ENCODE measurements around the gene CYRIA.
A peak's percentile ranks its signal among the peaks of the same experiment; 100 is the strongest.

Gene CYRIA

DNA sequence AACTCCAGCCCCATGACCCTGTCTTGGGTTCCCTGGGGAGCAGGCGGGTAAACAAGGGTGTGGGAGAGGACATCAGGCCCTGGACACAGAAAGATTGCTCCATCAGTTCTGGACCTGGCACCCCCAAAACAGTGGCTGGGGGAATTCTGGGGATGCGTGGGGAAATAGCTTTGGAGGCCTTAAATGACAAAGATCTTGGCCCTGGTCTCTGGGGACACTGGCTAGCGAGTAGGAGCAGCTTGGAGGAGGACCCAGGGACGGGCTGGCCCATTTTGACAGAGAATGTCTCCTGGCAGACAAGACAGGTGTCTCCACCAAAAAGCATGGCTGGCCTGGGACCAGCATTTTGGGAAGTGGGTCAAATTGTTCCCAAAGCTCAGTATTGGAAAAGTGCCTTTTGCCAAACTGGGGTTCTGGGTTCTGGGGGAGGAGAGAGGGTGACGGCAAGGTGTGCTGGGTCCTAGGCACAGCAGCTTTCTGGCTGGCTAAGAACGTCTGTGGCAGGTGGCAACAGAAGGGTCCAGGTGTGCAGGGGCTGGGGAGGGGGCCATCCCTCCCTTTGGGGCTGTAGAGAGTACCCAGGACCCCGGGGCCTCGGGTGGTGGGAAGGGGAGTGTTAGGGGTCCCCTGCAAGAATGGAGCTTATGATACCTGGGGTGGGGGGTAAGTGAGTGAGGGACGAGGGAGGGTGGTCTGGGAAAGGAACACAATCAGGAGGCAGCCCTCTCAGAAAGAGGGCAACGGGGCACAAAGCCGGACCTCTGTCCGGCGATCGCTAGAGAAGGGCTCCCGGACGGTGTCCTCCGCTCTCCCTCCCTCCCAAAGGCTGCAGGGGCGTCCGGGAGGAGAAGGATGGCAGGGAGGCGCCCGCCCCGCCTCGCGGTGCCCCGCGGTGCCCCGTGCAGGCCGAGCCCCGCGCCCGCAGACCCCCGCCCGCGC lies 556 bp downstream of the CYRIA start:
- no peak for DNase-seq

DNA sequence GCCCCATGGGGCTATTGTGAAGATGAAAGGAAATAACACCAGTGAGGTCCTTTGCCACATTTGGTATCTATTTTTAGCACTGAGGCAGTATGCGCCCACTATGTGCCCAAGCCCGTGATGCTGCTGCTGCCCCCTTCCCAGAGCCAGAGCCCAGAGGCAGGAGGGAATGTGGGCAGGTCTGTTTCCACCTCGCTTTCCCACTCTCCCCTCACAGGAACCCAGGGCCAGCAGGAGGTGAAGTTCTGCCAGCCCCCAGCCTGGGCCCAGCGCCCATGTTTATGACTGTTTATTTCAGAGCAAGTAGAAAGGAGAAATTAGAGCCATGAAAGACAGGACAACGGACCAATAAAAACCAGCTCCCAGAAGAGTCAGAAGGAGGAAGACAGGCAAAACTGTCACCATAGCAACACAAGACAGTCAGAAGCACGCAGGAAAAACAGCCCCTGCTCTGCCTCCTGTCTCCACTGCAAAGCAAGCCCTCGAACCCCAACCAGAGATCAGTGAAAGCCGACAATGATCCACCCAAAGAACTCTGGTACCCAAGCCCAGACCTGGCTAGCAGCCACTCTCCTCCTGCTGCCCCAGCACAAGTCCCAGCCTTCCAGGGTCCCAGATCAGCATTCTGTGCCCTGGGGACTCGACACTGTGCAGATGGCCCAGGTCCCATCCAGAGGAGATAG lies 1.4 kb downstream of the CYRIA start:
- peak; percentile 70 for DNase-seq

DNA sequence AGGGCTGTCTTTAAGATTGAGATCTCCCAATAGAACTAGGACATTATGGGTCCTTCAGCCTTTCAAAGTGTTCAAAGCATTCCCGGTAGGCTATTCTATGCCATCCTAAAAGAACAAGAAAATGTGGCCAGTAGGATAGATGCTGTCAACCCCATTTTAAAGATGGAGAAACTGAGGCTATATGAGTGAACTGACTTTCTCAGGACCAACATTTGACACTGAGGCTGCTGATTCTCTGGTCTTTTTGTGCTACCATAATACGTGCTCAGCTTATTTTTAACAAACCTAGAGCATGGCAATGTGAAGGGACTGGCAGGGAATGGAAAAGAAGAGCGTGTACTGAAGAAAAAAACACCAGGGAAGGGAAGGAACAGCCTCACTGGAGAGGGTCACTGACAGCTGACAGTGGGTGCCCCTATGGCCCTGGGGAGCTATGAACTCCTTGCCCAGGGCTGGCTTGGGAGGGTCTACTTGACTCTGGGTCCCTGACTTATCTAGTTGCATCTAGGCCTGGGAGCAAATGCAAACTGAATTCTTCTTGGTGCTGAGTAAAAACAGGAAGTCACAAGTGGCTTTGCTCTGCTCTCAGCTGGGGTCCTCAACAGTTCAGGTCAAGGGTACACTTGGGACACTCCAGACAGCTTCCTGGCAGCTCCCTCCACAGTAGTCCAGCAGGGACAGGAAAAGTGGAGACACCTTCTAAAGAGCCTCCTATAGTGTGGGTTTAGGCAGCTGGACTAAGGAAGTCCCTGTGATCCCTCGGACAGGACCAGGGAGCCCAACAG lies 2.3 kb downstream of the CYRIA start:
- DNase-seq = no peak

DNA sequence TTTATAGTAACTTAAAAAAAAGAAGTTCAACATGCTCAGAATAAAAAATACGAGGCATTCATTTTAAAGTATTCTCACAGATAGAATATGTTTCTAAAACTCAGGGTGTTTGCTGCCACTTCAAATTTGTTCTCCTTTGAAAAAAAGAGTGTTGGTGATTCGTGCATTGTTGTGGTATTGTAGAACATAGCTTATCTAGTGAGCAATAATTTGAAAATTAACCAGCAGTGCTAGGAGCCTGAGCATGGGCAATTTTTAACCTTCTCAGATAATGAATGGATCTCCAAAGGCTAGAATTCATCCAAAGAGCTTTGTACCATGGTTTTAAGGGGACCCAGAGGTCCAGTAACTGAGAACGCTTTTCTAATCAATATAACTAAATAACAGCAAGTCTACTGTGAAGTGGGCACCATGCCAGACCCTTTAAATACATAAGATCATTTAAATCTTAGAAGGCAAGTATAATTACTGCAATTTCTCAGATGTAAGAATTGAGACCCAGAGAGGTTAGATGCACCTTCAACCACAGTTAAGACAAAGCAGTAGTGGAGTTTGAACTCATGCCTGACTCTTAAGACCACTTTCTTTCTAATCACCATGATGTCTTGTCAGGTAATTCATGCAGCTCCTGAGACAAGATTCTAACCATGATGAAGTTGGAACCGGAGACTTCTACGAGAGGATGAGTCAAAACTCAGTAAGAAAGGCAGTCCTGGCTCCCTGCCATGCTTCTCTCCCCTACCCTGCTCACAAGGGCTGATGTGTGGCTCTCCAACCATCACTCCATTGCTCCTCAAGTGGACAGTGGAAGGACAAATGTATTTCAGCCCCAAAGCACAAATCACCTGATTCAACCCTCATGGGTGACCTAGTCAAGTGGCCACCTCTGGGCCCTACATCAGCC lies 3.4 kb downstream of the CYRIA start:
- DNase-seq = no peak

DNA sequence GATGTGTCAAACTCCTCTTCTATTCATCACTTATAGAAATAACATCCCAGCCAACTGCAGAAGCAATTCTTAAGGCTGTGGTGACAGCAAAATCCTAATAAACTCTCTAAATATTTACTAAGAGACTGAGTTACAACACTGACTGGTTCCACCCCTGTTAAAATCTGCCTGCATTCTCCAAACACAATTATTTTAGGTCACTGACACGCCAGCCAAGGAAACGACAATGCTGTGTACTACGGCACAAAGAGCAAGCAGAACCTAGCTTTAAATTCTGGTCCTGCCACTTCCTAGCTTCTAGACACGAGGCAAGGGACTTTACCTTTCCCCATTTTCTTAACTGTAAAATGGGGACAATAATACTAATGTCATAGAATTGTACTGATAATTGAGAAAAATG lies 4.1 kb downstream of the CYRIA start:
- no peak for DNase-seq

DNA sequence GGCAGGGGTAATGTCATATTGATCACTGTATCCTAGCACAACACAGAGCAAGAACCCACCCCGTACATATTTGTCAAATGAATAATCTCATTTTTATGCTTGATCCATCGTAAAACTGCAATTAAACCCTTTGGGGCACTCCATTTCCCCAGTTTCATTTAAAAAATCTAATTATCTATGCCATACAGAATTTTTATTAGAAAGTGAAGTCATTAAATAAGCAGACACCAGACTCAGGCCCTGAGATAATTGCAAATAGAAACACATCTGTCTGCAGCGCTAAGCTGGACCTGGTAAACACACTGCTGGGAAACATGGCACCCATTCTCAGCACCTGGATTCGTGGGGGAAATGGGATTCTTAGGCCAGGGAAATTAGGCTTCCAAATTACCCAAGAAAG lies 5.1 kb downstream of the CYRIA start:
- no peak for DNase-seq

DNA sequence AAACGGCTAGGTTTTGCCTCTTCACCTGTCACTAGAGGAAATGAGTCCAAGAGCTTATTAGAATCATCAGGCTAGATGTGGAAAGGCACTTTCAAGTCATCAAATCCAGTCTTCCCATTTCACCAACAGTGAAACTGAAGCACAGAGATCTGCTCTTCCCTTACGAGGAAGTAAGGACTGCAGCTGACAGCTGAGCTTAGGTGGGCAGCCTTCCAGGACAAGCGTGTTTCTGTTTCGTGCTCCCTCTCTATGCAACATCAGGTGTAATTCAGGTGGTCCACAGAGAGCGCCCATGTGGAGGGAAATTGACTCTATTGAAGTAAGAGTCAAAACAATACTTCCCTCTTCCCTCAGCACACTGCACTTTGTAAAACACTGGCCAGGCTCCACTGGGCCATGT lies 5.5 kb downstream of the CYRIA start:
- DNase-seq = no peak

DNA sequence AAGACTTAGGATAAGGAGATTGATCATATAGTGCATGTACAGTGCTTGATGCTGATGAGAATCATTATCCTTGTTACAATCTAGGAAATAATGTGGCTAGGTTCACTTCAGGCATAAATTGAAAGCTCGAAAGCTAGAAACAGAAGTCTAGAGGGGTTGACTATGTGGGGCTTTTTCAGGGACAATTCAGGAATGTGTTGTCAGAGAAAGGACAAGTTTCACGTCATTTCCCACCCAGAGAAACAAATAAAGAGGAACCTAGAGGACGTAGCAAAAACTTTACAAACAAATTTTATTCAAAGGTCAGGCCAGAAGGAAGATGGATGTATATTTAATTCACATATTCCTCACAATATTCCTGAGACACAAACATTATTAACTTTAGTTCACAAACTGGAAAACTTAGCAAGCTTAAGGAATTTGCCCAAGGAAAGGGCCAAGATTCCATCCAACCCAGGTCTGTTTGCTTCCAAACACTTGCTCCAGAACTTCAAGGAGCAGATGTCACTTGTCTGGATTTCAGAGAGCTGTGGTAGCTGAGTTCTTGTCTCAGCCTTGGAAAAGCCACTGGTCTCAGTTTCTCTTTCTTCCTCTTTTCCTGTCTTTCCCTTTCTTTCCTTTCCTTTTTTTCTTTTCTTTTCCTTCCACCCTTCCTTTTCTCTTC lies 7.4 kb downstream of the CYRIA start:
- DNase-seq = no peak

DNA sequence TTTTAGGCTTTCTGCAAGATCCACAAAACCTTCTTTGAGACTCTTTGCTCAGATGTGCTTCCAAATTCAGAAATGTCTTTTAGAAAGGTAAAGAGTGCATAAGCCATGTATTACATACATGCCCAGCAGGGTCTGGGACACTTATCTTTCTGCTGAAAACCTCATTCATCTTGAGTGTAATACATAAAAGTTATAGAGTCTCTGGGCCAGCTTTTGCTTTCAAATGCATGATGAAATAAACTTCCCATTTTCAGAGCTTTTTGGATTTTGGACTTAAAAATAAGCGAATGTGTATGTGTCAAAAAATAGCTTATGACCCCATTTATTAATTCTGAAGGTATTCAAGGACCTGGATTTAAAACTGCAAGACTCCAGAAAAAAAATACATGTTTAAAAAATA lies 8.0 kb downstream of the CYRIA start:
- no peak for DNase-seq

DNA sequence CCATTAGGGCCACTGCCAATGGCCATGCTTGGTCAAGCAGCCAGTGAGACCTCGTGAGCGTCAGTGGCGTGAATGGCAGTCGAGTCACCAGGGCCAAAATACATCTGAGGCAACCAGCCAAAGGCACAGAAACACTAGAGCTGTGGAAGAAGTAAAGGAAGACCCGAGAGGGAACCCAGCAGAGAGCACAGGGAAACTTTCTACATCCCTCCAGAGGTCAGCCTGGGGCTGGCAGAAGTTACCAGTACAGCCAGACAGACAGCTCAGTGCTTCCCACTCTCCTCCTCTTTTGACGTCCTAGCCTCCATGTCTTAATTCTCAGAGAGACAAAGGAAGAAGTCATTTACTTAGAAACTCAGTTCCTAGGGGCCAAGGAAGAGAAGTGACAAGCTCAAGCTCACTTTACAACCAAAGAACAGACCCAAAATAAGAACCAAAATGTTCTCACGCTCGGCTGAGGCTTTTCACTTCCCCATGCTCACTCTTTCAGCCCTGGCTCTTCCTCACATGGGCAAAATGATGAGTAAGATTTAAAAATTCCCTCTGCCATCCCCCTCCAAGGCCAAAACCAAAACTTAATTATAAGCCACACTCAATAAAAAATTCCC lies 8.7 kb downstream of the CYRIA start:
- no peak for DNase-seq

DNA sequence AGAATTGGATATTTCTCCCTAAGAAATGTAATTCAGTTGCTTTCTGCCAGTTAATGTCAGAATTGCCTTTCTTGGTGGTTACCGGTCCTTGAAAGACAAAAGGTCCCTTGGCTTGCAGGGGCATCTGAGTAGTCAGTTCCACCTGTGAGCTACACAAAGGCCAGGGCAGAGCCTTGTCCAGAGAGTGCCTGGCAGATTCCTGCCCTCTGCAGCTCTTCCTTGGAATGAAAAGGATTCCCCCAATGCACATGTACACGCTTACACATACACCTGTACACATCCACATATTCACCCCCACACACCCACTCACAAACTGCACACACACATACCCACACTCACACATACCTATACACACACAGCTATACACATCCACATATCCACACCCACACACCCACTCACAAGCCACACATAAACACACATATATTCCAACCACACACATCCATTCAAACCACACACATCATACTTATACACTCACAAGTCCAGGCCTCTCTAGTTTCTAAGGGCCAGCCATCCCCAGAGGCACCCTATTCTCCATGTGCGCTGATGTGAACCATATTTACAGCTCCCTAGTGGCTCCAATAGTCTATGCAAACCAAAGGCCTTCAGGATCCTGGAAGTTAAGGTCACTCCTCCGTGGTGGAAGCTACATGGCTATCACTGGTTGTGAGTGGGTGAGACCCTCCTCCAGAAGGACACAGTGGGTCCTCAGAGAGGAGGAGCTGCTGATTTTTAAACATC lies 9.6 kb downstream of the CYRIA start:
- DNase-seq = no peak

DNA sequence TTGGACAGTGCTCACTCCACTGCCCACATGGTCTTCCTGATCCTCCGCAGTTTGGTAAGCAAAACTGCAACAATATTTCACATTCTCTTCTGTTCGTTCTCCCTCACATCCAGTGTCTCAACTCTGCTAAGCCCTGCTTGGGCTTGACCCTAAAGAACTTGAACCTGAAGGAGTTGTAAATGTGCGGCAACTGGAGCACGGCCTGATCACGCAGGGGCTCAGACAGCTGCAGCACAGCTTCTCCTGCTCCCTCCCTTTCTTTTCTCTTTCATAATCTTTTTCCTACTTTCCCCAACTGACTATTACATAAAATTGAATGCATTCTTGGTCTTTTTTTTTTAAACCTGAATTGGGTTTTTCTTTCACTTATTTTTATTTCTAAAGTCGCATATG lies 10.2 kb downstream of the CYRIA start:
- DNase-seq = no peak

DNA sequence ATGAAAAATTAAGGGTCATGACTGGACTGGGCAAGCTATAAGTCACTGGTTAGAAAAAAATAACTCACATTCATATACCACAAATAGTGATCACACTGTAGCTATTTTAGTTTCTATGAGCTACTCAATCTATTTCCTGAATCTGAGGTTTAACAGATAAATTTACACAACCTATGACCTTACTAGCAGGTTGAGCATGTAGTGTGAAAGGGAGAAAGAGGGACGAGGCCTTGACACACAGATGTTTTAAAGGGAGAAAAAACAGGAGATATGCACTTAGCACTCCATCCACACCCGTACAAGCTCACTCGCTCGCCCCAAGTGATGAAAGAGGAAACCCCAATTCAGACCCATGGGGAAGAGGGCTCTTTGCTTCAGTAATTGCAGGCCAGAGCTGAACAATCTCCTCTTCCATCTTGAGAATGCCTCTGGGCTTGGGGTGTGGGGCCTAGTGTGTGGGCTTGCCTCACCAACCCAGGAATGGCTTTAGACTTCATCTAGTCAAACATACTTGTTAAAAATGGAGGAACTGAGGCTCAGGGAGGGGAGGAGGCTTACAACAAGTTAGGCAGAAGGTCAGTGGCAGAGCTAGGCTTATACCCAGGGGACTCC lies 10.7 kb downstream of the CYRIA start:
- no peak for DNase-seq

DNA sequence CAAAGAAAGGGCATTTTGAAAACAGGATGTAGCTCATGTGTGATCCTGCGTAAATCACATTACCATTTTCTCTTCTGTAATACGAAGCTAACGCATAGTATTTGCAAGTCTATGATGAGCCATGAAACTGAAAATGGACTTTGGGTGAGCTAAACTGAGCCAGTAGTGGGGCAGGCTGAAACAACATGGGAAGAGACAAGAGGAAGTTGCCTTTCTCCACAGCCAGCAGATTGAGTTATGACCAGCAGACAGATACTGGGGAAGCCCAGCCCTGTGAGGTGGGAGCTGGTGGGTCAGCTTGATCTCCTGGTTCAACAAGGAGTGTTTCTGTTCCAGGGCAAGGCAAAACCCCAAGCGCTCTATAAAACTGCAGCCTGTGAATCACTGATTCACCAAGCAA lies 11.8 kb downstream of the CYRIA start:
- no peak for DNase-seq

DNA sequence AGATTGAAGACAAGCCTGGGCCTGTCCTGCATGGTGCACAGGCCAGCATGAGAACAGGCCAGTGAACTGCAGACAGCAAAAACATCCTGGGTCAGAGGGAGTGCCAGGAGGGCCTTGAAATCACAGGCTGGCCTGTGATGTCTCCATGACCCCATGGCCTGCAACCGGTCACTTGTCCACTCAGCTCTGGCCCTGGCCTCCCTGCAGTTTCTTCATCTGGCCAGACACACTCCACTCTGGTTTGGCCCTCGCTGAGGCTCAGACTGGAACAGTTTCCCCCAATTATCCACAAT lies 12.6 kb downstream of the CYRIA start:
- DNase-seq = no peak

DNA sequence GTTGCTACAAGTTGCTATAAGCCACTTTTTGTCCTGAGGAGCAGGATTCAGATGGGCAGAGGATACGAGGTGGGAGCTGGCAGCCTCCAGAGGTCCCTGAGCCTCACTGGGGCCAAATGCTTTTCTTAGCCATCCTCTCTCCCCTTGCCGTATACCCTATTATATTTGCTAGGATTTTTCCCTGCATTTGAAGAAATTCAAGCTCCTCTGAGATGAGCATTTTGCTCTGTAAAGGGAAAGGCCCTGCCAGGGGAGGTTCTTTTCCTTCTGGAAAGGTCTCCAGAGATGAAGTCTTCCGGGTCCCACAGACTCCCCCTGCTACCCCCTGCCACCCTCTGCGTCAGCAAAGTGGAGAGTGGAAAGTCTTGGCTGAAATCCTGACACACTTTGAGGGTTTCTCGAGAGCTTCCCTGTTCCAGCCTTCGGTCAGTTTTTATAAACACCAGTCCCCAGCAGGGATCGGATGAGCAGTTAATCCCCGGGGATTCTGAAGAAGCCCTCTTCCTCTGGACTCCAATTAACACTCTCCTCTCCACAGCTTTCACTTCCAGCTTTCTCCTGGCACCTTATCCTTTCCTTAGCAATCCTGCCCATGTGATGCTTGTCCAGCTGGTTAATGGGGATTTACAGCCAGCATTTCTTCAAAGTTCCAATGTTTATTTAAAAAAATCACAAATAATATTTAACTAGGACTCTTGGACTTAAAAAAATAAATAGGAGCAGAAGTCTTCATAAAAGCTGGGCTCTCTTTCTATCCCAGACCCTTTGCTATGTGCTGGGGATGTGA lies 13.1 kb downstream of the CYRIA start:
- DNase-seq = no peak

DNA sequence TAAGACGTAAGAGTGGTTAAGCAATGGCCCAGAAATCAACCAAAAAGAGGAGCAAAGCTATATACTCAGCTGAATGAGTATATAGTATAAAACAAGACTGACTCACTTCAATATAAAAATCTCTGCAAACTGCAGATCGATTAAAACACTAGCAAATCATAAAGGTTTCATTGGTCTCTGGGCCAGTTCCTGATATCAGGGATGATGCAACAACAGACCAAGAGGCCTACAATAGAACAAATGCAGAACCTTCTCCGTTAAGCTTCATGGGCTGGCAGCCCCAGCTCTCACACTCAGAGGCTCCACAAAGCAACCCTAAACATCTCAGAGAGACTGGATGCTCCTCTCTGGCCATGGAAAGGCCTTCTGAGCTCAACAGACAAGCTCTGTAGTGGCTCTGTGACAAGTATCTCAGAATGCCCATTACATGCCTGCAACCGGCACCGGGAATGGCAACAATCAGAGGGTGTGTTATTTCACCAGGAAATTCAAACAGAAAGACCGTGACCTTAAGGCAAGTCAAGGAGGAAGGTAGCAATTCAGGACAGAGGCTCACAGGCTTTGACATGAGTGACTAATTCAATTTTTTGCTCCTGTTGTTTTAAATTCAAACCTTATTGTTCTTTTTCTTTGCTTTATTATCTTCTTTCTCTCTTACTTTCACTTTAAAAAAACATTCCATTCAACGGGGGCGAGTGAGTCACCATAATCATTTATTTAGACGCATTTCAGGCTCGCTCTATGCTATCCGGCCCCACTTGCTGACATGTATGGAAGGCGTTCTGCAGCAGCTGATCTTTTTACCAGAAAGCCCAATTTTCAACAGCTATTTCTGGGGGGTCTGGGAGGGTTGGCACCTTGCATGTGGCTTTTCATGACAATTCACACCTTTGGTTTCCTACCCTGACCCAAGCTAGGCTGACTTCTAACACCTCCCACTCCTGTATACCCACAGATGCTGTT lies 15.1 kb downstream of the CYRIA start:
- no peak for DNase-seq
